ENCODE data around the gene LIMS2.

LIMS2 gene

GRCh38 chr2:127665267-127665893, 9.9 kb downstream of the LIMS2 start:
- H3K27ac ChIP-seq, result no peak overlapping the region
- TF ChIP-seq ZFX (IDR thresholded peaks at IDR 0.05; ENCODE audit: borderline replicate concordance) (no peak), CTCF (IDR thresholded peaks at IDR 0.05) (no peak)

GRCh38 chr2:127664895-127665225, 10.5 kb downstream of the LIMS2 start:
- TF ChIP-seq CTCF (IDR thresholded peaks at IDR 0.05), result no peak
- no peak for TF ChIP-seq ZFX (IDR thresholded peaks at IDR 0.05; ENCODE audit: borderline replicate concordance)
- no peak overlapping the region for H3K27ac ChIP-seq

GRCh38 chr2:127664065-127664894, 11.1 kb downstream of the LIMS2 start:
- H3K27ac ChIP-seq, result no peak overlapping the region
- no peak for TF ChIP-seq ZFX (IDR thresholded peaks at IDR 0.05; ENCODE audit: borderline replicate concordance)
- TF ChIP-seq CTCF (IDR thresholded peaks at IDR 0.05), result no peak

GRCh38 chr2:127663566-127664064, 11.7 kb downstream of the LIMS2 start:
- no peak overlapping the region for H3K27ac ChIP-seq
- no peak for TF ChIP-seq ZFX (IDR thresholded peaks at IDR 0.05; ENCODE audit: borderline replicate concordance)
- TF ChIP-seq CTCF (IDR thresholded peaks at IDR 0.05), result no peak

GRCh38 chr2:127662937-127663565, 12.3 kb downstream of the LIMS2 start:
- no peak for TF ChIP-seq ZFX (IDR thresholded peaks at IDR 0.05; ENCODE audit: borderline replicate concordance)
- no peak for TF ChIP-seq CTCF (IDR thresholded peaks at IDR 0.05)

GRCh38 chr2:127661949-127662510, 13.3 kb downstream of the LIMS2 start:
- TF ChIP-seq CTCF (IDR thresholded peaks at IDR 0.05), result no peak
- TF ChIP-seq ZFX (IDR thresholded peaks at IDR 0.05; ENCODE audit: borderline replicate concordance), result no peak
- H3K27ac ChIP-seq, result no peak overlapping the region

More at GRCh38 chr2:127662937-127663565, 12.3 kb downstream of the LIMS2 start:
- no peak overlapping the region for H3K27ac ChIP-seq
